SU-DHL-6 (cell line): ENCODE results near the gene TULP4.

ENCODE experiments used
- CTCF ChIP-seq: fragments of 200-600 bp; sonication (generic); IDR thresholded peaks from one replicate; pipeline ENCODE4 v1.5.1; 2017; ENCODE audit warnings: antibody characterized with exemption, mild to moderate bottlenecking, low read length, moderate library complexity; ENCODE audit not compliant: insufficient read depth, poor library complexity, severe bottlenecking
- EZH2phosphoT487 ChIP-seq: fragments of 200-600 bp; sonication (generic), shearing (Covaris generic); conservative IDR thresholded peaks from 2 replicates; pipeline ENCODE4 v1.6.1; 2018; ENCODE audit warnings: mild to moderate bottlenecking, antibody characterized with exemption, low read length, moderate library complexity, mixed read lengths

GRCh38 chr6:158485431-158485830 lies 173.2 kb downstream of the TULP4 start:
- no peak for TF ChIP-seq CTCF
- TF ChIP-seq EZH2phosphoT487 = no peak
